Measurements from ENCODE around the gene ANKRD18B. TPM values are rescaled to one million over a fixed set of nuclear protein-coding genes. Genes with fewer than 3 reads are reported as not detected.

The ANKRD18B gene
- total and polyA plus RNA-seq, 9 of the 15 experiments (the other 6 are each of a cell fraction or from before 2014, with no cell fraction given), result 0.43 to 12.6 (median 1.8) TPM

GRCh38 chr9:33510262-33511183 is 13.5 kb upstream of the ANKRD18B start (continued):
- peak; percentile 52 for TF ChIP-seq RBM22 (IDR thresholded peaks at IDR 0.05; ENCODE audit: low read depth, low read length, poor library complexity, severe bottlenecking)
- TF ChIP-seq SNRNP70 (optimal IDR thresholded peaks at IDR 0.05; ENCODE audit: low read depth, low read length), result no peak
- no peak for TF ChIP-seq MYBL2 (IDR thresholded peaks at IDR 0.05; ENCODE audit: low read depth)
- TF ChIP-seq MYBL2 (CRISPR knock-in tag; IDR thresholded peaks at IDR 0.05; ENCODE audit: borderline replicate concordance), result no peak
- TF ChIP-seq ZBTB49 (CRISPR knock-in tag; IDR thresholded peaks at IDR 0.05; ENCODE audit: borderline replicate concordance), result no peak
- TF ChIP-seq NCOA4 (IDR thresholded peaks at IDR 0.05; ENCODE audit: partially characterized antibody), result no peak
- TF ChIP-seq FUS (optimal IDR thresholded peaks at IDR 0.05; ENCODE audit: low read depth, low read length), result no peak
- no peak for TF ChIP-seq ZNF140 (CRISPR knock-in tag; IDR thresholded peaks at IDR 0.05)
- no peak for TF ChIP-seq ZBTB2 (IDR thresholded peaks at IDR 0.05)
- peak; percentile 29; the same call in 1 of the 2 replicates for TF ChIP-seq MTA3 (IDR thresholded peaks at IDR 0.05; ENCODE audit: borderline replicate concordance)
- no peak for TF ChIP-seq ZNF766 (CRISPR knock-in tag; conservative IDR thresholded peaks at IDR 0.05)
- no peak for TF ChIP-seq RBM39 (optimal IDR thresholded peaks at IDR 0.05; ENCODE audit: low read depth, low read length)
- no peak for TF ChIP-seq HNRNPK (IDR thresholded peaks at IDR 0.05; ENCODE audit: low read depth, low read length, poor library complexity, severe bottlenecking)
- no peak for TF ChIP-seq MIER1 (IDR thresholded peaks at IDR 0.05; ENCODE audit: low read depth)
- no peak for TF ChIP-seq HDAC6 (IDR thresholded peaks at IDR 0.05; ENCODE audit: low read depth, low read length)
- no peak for TF ChIP-seq BMI1 (IDR thresholded peaks at IDR 0.05; ENCODE audit: low read length)
- TF ChIP-seq HLTF (IDR thresholded peaks at IDR 0.05), result no peak
- TF ChIP-seq RBFOX2 (IDR thresholded peaks at IDR 0.05; ENCODE audit: low read depth, low read length), result peak; percentile 88
- no peak for TF ChIP-seq ZC3H11A (IDR thresholded peaks at IDR 0.05; ENCODE audit: low read depth, low read length)
- no peak for TF ChIP-seq PRDM10 (IDR thresholded peaks at IDR 0.05; ENCODE audit: partially characterized antibody)
- TF ChIP-seq ZNF699 (CRISPR knock-in tag; IDR thresholded peaks at IDR 0.05; ENCODE audit: insufficient replicate concordance), result no peak
